HepG2 (cell line): Measurements from ENCODE around the gene NT5M. TPM values are rescaled to one million over a fixed set of nuclear protein-coding genes. Genes with fewer than 3 reads are reported as not detected.
A peak's percentile ranks its signal among the peaks of the same experiment; 100 is the strongest.

Experiments
- ELF3 ChIP-seq: IDR thresholded peaks from 2 replicates; pipeline ENCODE4 v1.6.1; 2016; ENCODE audit warnings: missing genetic modification reagents, missing compliant biosample characterization
- ETV5 ChIP-seq: IDR thresholded peaks from 2 replicates; pipeline ENCODE4 v1.6.1; 2018; ENCODE audit warnings: missing biosample characterization, missing genetic modification reagents, inconsistent platforms, borderline replicate concordance
- GATAD2A ChIP-seq: IDR thresholded peaks from 2 replicates; pipeline ENCODE4 v1.6.1; 2016
- ISL2 ChIP-seq: sonication (generic); formaldehyde crosslinking; IDR thresholded peaks from 2 replicates; pipeline ENCODE4 v1.5.0; 2020; ENCODE audit warnings: missing genetic modification reagents
- KDM2A ChIP-seq: sonication (generic); formaldehyde crosslinking; IDR thresholded peaks from 2 replicates; pipeline ENCODE4 v1.4.0; 2020; ENCODE audit warnings: low read depth, missing genetic modification reagents, borderline replicate concordance
- MYC ChIP-seq: sonication (generic); formaldehyde crosslinking; IDR thresholded peaks from 2 replicates; pipeline ENCODE4 v1.9.0; 2021; ENCODE audit warnings: missing genetic modification reagents, borderline replicate concordance
- RAD21 ChIP-seq: fragments of 450-650 bp; formaldehyde crosslinking; IDR thresholded peaks from 2 replicates; pipeline ENCODE4 v1.5.0; 2020; ENCODE audit warnings: mild to moderate bottlenecking
- REL ChIP-seq: sonication (generic); formaldehyde crosslinking; conservative IDR thresholded peaks from 2 replicates; pipeline ENCODE4 v1.8.0; 2022; ENCODE audit warnings: mild to moderate bottlenecking, missing genetic modification reagents, moderate library complexity
- RXRB ChIP-seq: IDR thresholded peaks from 2 replicates; pipeline ENCODE4 v1.6.1; 2016; ENCODE audit warnings: borderline replicate concordance, missing genetic modification reagents, missing compliant biosample characterization
- SALL2 ChIP-seq: sonication (generic); formaldehyde crosslinking; IDR thresholded peaks from 2 replicates; pipeline ENCODE4 v1.8.1; 2023; ENCODE audit warnings: mild to moderate bottlenecking, missing genetic modification reagents, inconsistent platforms
- SMC3 ChIP-seq: IDR thresholded peaks from 2 replicates; pipeline ENCODE4 v1.6.1; 2011; ENCODE audit warnings: low read length, improper control_type of control experiment
- SP140L ChIP-seq: sonication (generic); formaldehyde crosslinking; IDR thresholded peaks from 2 replicates; pipeline ENCODE4 v1.4.0; 2020; ENCODE audit warnings: missing genetic modification reagents, borderline replicate concordance
- TEAD3 ChIP-seq: optimal IDR thresholded peaks from 2 replicates; pipeline ENCODE3; 2016; ENCODE audit warnings: borderline replicate concordance
- XRCC5 ChIP-seq: fragments of 200-400 bp; formaldehyde crosslinking; optimal IDR thresholded peaks from 2 replicates; pipeline ENCODE3; 2017; ENCODE audit warnings: mild to moderate bottlenecking, low read length
- YY1 ChIP-seq: IDR thresholded peaks from 2 replicates; pipeline ENCODE4 v1.6.1; 2011; ENCODE audit warnings: low read length, low read depth, moderate library complexity, mild to moderate bottlenecking; ENCODE audit not compliant: insufficient read depth, insufficient replicate concordance
- ZFP37 ChIP-seq: sonication (generic); formaldehyde crosslinking; IDR thresholded peaks from 2 replicates; pipeline ENCODE4 v1.4.0; 2020; ENCODE audit warnings: missing genetic modification reagents, borderline replicate concordance
- ZNF343 ChIP-seq: sonication (generic); formaldehyde crosslinking; IDR thresholded peaks from 2 replicates; pipeline ENCODE4 v1.4.0; 2020; ENCODE audit warnings: mild to moderate bottlenecking, missing genetic modification reagents
- ZNF547 ChIP-seq: sonication (generic); formaldehyde crosslinking; IDR thresholded peaks from 2 replicates; pipeline ENCODE4 v1.5.1; 2020; ENCODE audit warnings: mild to moderate bottlenecking, missing genetic modification reagents
- ZNF605 ChIP-seq: sonication (generic); formaldehyde crosslinking; IDR thresholded peaks from 2 replicates; pipeline ENCODE4 v1.8.0; 2022; ENCODE audit warnings: mild to moderate bottlenecking, missing genetic modification reagents
- polyA plus RNA-seq, 8 experiments: library from polyadenylated mRNA; depleted of rRNA in 3 of 8; stranded (reverse) in 7 of 8; unstranded in 1 of 8; fragments of >200 nt; fragmentation: Illumina TruSeq in 4 of 8; extraction: Trizol in 4 of 8; gene quantifications; 2 replicates each; pipeline versions ENCODE4 v1.2.1 to v1.2.3, GENCODE V29; 2011 to 2016; ENCODE audit warnings: low read depth in 4 of 8, missing spikeins in 1 of 8, mixed read lengths in 1 of 8; ENCODE audit not compliant: insufficient read depth in 1 of 8
- total RNA-seq, 5 experiments: library from RNA; depleted of rRNA; stranded (reverse); fragments of >200 nt; fragmentation: Illumina TruSeq; extraction: Trizol; gene quantifications; 2 replicates each; pipeline ENCODE4 v1.2.3, GENCODE V29; 2016; ENCODE audit warnings: low read depth in 1 of 5
- TF ChIP-seq, protein P1 (sequence below): sonication (generic); formaldehyde crosslinking; IDR thresholded peaks from 2 replicates; pipeline ENCODE4 v1.4.0; 2020; ENCODE audit warnings: missing genetic modification reagents, borderline replicate concordance
- TF ChIP-seq, protein P2 (sequence below): sonication (generic); formaldehyde crosslinking; IDR thresholded peaks from 2 replicates; pipeline ENCODE4 v1.5.0; 2020; ENCODE audit warnings: mild to moderate bottlenecking, missing genetic modification reagents, moderate library complexity
- TF ChIP-seq, protein P3 (sequence below): sonication (generic); formaldehyde crosslinking; IDR thresholded peaks from 2 replicates; pipeline ENCODE4 v1.8.1; 2023; ENCODE audit warnings: mild to moderate bottlenecking, missing genetic modification reagents
- TF ChIP-seq, protein P4 (sequence below): sonication (generic); formaldehyde crosslinking; IDR thresholded peaks from 2 replicates; pipeline ENCODE4 v1.4.0; 2020; ENCODE audit warnings: missing genetic modification reagents, low read depth, mild to moderate bottlenecking, borderline replicate concordance

The NT5M gene
- total and polyA plus RNA-seq, 2 of the 13 experiments (the other 11 are each of a cell fraction or from before 2014, with no cell fraction given) = 0.55 to 0.78 TPM

DNA sequence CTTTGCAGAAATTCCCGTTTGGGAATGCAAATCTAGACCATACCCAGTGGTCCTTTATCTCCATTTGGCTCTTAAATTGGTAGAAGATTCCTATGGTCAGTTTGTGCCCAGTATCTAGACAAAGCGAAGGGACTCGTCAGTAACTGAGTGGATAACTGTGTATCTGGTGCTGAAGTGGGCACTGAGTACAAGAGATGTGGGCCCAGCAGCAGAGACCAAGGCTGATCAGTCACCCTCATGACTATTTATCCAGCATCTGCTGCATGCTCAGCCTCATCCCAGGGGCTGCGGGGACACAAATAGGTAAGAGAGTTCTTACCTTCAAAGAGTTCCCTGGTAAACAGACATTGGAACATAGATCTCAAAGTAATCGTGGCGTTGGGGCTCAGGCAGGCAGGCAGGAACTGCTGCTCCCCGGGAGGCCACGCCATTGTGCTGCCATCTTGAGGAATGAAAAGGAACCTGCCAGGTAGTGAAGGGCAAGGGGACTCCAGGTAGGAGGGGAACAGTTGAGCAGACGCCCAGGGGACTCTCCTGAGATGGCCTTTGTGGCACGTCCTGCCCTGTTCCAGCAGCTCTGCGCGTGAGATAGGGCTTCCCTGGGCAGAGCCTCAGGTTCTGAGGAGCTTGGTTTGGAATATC lies 10.3 kb downstream of the NT5M start (continued):
- TF ChIP-seq, protein P1, sequence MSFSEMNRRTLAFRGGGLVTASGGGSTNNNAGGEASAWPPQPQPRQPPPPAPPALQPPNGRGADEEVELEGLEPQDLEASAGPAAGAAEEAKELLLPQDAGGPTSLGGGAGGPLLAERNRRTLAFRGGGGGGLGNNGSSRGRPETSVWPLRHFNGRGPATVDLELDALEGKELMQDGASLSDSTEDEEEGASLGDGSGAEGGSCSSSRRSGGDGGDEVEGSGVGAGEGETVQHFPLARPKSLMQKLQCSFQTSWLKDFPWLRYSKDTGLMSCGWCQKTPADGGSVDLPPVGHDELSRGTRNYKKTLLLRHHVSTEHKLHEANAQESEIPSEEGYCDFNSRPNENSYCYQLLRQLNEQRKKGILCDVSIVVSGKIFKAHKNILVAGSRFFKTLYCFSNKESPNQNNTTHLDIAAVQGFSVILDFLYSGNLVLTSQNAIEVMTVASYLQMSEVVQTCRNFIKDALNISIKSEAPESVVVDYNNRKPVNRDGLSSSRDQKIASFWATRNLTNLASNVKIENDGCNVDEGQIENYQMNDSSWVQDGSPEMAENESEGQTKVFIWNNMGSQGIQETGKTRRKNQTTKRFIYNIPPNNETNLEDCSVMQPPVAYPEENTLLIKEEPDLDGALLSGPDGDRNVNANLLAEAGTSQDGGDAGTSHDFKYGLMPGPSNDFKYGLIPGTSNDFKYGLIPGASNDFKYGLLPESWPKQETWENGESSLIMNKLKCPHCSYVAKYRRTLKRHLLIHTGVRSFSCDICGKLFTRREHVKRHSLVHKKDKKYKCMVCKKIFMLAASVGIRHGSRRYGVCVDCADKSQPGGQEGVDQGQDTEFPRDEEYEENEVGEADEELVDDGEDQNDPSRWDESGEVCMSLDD = no peak
- TF ChIP-seq GATAD2A (CRISPR knock-in tag) (0 out of 2 replicates have a peak, but pooled peaks have one; percentile 16), RXRB (CRISPR knock-in tag) (no peak), SMC3 (peak; percentile 55), ZNF343 (CRISPR knock-in tag) (no peak), ZFP37 (CRISPR knock-in tag) (0 out of 2 replicates have a peak, but pooled peaks have one; percentile 48), SP140L (CRISPR knock-in tag) (no peak), ISL2 (CRISPR knock-in tag) (0 out of 2 replicates have a peak, but pooled peaks have one; percentile 22), XRCC5 (peak; percentile 59), SALL2 (CRISPR knock-in tag) (0 out of 2 replicates have a peak, but pooled peaks have one; percentile 38), ETV5 (0 out of 2 replicates have a peak, but pooled peaks have one; percentile 18), ZNF547 (no peak), ZNF605 (CRISPR knock-in tag) (no peak), YY1 (no peak), ELF3 (CRISPR knock-in tag) (0 out of 2 replicates have a peak, but pooled peaks have one; percentile 35), KDM2A (CRISPR knock-in tag) (peak; percentile 46; the same call in 1 of the 2 replicates), REL (no peak), RAD21 (CRISPR knock-in tag) (peak; percentile 63), TEAD3 (CRISPR knock-in tag) (peak; percentile 46), MYC (CRISPR knock-in tag) (peak; percentile 31; the same call in 1 of the 2 replicates)
- TF ChIP-seq, protein P2, sequence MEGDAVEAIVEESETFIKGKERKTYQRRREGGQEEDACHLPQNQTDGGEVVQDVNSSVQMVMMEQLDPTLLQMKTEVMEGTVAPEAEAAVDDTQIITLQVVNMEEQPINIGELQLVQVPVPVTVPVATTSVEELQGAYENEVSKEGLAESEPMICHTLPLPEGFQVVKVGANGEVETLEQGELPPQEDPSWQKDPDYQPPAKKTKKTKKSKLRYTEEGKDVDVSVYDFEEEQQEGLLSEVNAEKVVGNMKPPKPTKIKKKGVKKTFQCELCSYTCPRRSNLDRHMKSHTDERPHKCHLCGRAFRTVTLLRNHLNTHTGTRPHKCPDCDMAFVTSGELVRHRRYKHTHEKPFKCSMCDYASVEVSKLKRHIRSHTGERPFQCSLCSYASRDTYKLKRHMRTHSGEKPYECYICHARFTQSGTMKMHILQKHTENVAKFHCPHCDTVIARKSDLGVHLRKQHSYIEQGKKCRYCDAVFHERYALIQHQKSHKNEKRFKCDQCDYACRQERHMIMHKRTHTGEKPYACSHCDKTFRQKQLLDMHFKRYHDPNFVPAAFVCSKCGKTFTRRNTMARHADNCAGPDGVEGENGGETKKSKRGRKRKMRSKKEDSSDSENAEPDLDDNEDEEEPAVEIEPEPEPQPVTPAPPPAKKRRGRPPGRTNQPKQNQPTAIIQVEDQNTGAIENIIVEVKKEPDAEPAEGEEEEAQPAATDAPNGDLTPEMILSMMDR (CRISPR knock-in tag) = peak; percentile 91
- TF ChIP-seq, protein P3, sequence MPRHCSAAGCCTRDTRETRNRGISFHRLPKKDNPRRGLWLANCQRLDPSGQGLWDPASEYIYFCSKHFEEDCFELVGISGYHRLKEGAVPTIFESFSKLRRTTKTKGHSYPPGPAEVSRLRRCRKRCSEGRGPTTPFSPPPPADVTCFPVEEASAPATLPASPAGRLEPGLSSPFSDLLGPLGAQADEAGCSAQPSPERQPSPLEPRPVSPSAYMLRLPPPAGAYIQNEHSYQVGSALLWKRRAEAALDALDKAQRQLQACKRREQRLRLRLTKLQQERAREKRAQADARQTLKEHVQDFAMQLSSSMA = no peak
- TF ChIP-seq, protein P4, sequence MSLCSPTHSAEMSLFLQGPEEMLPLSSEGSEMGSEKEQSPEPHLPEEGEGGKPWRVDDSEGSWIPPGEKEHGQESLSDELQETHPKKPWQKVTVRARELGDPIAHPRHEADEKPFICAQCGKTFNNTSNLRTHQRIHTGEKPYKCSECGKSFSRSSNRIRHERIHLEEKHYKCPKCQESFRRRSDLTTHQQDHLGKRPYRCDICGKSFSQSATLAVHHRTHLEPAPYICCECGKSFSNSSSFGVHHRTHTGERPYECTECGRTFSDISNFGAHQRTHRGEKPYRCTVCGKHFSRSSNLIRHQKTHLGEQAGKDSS (CRISPR knock-in tag) = 0 out of 2 replicates have a peak, but pooled peaks have one; percentile 35
